Activated naive CD4-positive, alpha-beta T cell treated with anti-CD3 and anti-CD28 coated beads, Interleukin-2, amount 50 U/mL, for 72 hours (primary cell): ENCODE data around the gene KLF9. TPM values are rescaled to one million over a fixed set of nuclear protein-coding genes. Genes with fewer than 3 reads are reported as not detected.
A peak's percentile ranks its signal among the peaks of the same experiment; 100 is the strongest.

Source experiments
- ATAC-seq, 2 donors: fragments of 150-1000 bp; cut with Tn5 transposase; 2 replicates each; pipeline ENCODE4 v1.10.0; 2021; ENCODE audit warnings: mild to moderate bottlenecking in 2 of 2, moderate library complexity in 2 of 2
- DNase-seq, 2 donors: peaks; one replicate each; pipeline ENCODE4 v3.0.0; 2021 to 2022; ENCODE audit warnings: low spot score in 2 of 2
- H3K27ac Mint-ChIP-seq, 2 donors: one replicate each; pipeline ENCODE4 v1.8.0; 2022; ENCODE audit warnings: mild to moderate bottlenecking in 2 of 2, mixed read lengths in 2 of 2
- H3K36me3 Mint-ChIP-seq, 2 donors: one replicate each; pipeline ENCODE4 v1.8.0; 2022; ENCODE audit warnings: mixed read lengths in 2 of 2
- H3K9me3 Mint-ChIP-seq, 2 donors: one replicate each; pipeline ENCODE4 v1.8.0; 2022; ENCODE audit warnings: mixed read lengths in 2 of 2
- total RNA-seq, 2 donors: library from RNA; stranded (reverse); gene quantifications; one replicate each; pipeline ENCODE4 v1.2.3, GENCODE V29; 2022

Gene KLF9
- total RNA-seq, 2 donors from 2014 or later: 22.6 to 25.1 TPM

DNA sequence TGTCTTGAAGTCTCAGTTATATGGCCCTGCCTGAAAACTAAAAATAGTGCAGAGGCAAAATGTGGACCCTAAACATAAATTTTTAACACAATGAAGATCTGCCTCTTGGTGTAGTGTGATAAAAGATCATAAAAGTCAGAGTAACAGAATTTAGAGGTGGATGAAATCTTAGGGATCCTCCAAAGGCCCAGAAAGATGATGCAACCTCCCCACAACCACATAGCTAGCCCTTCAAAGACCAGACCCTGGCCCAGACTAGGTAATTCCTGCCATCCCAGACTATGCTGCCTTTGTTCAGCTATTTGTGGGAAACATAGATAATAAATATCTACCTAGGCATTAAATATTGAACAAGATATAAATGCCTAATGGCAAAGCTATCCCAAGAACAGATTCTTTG is 15.3 kb downstream of the KLF9 start:
- no peak for ATAC-seq
- Mint-ChIP-seq H3K36me3 (no peaks in the 10 kb centered on the region), H3K9me3 (no peaks in the 10 kb centered on the region), H3K27ac (peak overlapping the region; percentile 19 to 37)
- DNase-seq: no peak

- DNase-seq: no peak
- ATAC-seq: peak; percentile 45 to 83
- Mint-ChIP-seq H3K27ac (peak overlapping the region; percentile 19 to 70), H3K9me3 (no peaks in the 10 kb centered on the region), H3K36me3 (no peaks in the 10 kb centered on the region)
Measured at GRCh38 chr9:70398145-70398556, 16.3 kb downstream of the KLF9 start.

DNA sequence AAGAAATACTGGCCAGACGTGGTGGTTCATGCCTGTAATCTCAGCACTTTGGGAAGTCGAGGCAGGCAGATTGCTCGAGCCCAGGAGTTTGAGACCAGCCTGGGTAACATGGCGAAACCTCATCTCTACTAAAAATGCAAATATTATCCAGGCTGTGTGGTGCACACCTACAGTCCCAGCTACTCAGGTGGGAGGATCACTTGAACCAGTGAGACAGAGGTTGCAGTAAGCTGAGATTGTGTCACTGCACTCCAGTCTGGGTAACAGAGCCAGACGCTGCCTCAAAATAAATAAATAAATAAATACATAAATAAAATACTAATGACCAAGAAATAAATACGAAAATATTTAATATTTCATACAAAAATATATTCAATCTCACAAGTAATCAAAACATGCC is 18.8 kb downstream of the KLF9 start:
- H3K36me3 Mint-ChIP-seq: peaks cover 0 to 2% of the 10 kb centered on the region in 2 donors
- DNase-seq (no peak), ATAC-seq (no peak)
- no peak overlapping the region for H3K27ac Mint-ChIP-seq
- H3K9me3 Mint-ChIP-seq: no peaks in the 10 kb centered on the region

GRCh38 chr9:70392850-70393249 is 21.6 kb downstream of the KLF9 start:
- Mint-ChIP-seq H3K27ac (peak overlapping the region; percentile 50 to 52), H3K9me3 (no peaks in the 10 kb centered on the region), H3K36me3 (peaks cover 7 to 20% of the 10 kb centered on the region in 2 donors)
- DNase-seq: no peak
- ATAC-seq: peak in 1 of 2 donors; percentile 39

DNA sequence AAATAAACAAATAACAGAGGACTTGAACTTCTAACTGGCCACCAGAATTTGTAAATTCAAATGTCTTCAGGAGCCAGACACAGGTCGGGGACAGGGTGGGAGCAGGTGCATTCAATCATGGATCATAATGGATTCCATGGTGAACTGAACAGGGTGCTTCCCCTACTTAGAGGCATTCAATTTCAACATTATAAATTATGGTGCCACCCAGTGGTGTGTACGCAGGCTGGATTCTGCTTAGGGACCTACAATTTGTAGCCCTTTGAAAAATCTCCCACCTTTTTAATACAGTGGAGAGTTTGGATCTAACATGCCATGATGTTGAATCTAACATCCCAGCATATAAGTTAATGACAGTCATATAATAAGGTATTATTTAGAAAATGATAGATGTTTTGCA is 22.3 kb downstream of the KLF9 start:
- DNase-seq (no peak), ATAC-seq (peak in 1 of 2 donors; percentile 39)
- Mint-ChIP-seq H3K36me3 (peaks cover 7 to 27% of the 10 kb centered on the region in 2 donors), H3K27ac (peak overlapping the region in 1 of 2 donors; percentile 52), H3K9me3 (no peaks in the 10 kb centered on the region)

DNA sequence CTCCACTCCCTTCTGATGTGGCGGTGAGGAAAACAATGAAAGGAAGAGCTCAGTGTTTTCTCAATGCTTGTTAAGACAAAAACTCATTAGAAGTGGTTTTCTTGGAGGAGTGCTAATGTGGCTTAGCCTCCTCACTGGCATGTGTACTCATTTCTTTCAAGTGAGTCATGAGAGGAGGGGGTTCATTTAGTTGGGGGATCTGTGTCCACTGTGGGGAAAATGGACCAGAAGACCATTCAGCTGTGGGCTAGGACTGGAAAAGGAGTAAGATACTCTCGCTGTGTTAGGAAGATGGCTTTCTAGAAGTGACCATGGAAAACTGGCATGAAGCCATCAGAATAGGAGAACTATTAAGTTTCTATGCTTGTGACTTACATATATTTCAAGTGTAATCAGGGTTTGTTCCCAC is 23.5 kb downstream of the KLF9 start:
- peak overlapping the region; percentile 81 to 97 for H3K27ac Mint-ChIP-seq
- ATAC-seq: peak; percentile 82 to 85

DNA sequence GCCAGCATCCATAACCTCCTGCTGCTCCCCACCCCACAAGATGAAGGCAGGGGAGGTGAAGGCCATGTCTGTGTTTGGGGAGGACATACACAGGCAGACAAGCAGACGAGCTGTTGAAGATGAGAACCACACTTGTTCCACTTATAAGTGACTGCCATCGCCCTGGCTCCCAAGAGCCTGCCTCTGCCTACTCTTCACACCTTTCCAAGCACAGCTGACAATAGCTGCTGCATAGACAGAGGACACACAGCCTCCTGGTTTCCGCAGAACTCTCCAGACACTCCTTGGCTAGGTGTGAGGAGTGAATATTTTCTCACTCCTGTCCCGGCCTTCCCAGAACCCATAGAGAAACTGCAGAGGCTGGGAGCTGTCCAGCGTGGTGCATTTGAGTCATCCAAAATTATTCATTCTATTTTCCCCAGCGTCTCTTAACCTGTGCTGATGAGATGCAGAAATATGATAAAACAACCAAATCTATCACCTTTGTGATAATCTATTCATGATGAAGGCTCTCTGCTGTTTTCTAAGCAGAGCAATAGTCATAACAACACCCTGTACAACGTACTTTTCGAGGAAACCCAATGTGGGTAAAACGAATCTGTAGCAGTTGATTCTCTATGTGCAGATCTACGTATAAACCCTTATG is 24.7 kb downstream of the KLF9 start:
- Mint-ChIP-seq H3K27ac (peak overlapping the region; percentile 81 to 84), H3K36me3 (peaks cover 7 to 37% of the 10 kb centered on the region in 2 donors), H3K9me3 (no peaks in the 10 kb centered on the region)
- DNase-seq (no peak), ATAC-seq (peak in 1 of 2 donors; percentile 50)

More for the DNA sequence above, 23.5 kb downstream of the KLF9 start:
- Mint-ChIP-seq H3K36me3 (peaks cover 7 to 37% of the 10 kb centered on the region in 2 donors), H3K9me3 (no peaks in the 10 kb centered on the region)
- DNase-seq: no peak

- no peaks in the 10 kb centered on the region for H3K9me3 Mint-ChIP-seq
- no peak for ATAC-seq
Measured at GRCh38 chr9:70389188-70389587, 25.3 kb downstream of the KLF9 start.

DNA sequence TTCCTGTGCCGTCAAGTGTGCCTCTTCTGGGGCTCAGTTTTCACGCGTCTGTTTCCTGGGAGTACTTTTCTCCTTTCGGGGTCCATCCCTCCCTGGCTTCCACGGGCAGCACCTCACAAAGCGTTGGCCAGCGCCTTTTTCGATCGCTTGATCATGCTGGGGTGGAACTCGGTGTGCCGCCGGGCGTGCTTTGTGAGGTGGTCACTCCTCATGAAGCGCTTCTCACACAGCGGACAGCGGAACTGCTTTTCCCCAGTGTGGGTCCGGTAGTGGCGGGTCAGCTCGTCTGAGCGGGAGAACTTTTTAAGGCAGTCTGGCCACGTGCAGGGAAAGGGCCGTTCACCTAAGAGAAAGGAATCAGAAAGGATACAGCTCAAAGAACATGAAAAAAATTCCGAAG is 26.8 kb downstream of the KLF9 start:
- H3K9me3 Mint-ChIP-seq: no peaks in the 10 kb centered on the region
- H3K36me3 Mint-ChIP-seq: peaks cover 7 to 37% of the 10 kb centered on the region in 2 donors
- no peak for ATAC-seq
- DNase-seq: no peak
- no peak overlapping the region for H3K27ac Mint-ChIP-seq

More at GRCh38 chr9:70389188-70389587, 25.3 kb downstream of the KLF9 start:
- Mint-ChIP-seq H3K36me3 (peaks cover 7 to 37% of the 10 kb centered on the region in 2 donors), H3K27ac (peak overlapping the region; percentile 81 to 84)
- no peak for DNase-seq

DNA sequence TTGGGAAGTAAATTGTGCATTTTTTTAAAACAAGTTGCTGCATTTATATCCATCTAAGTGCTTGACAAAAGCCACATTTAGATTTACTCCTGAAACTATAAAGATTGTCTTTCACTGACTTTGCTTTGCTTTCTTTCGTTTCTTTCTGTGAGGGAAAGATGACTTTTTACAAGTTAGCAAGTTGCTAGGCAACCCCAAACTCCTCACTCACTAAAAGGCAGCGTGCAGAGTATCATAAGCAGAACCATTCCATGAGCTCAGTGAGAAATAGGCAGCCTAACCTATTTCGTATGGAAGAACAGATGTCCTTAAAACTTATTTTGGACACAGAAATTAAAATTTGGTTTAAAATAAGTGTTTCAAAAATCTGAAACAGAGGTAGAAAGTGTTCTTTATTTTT is 29.0 kb downstream of the KLF9 start:
- no peak for DNase-seq
- H3K36me3 Mint-ChIP-seq: peaks cover 7 to 33% of the 10 kb centered on the region in 2 donors
- H3K27ac Mint-ChIP-seq: no peak overlapping the region
- ATAC-seq: no peak
- no peaks in the 10 kb centered on the region for H3K9me3 Mint-ChIP-seq

DNA sequence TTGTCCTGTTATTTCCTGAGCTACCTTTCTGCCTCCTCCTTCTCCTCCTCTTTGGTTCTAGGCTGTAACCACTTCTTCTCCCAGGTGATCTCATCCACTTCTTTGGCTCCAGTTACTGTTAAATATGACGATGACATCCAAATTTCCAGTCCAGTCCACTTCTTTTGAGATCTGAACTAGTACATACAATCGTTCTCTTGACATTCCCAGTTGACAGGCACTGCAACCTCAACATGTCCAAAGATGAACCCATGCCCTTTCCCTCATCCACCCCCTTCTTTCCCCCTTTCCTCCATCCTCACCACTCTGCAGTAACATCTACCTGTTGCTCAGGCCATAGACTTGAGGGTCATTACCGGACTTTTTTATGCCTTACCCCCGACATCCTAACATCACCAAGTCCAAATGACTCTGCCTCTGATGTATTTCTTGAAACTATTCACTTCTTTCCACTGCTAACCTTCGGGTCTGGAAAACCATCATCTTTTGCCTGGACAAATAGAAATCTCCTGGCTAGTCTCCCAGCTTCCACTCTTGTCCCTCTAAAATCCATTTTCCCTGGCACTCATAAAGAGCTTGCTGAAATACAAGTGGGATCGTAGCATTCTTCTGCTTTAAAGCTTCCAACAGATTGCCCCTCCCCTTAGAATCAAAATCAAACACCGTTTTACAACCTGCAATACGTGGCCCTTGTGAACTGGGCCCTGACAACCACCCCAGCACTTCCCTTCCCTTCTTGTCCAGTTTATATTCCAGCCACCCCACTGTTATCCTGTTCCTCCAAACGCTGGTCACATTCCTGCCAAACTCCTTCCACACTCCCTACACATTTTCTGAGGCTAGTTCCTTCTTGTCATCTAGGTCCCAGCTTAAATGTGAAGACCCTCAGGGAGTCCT is 31.5 kb downstream of the KLF9 start:
- no peak for DNase-seq
- no peaks in the 10 kb centered on the region for H3K9me3 Mint-ChIP-seq
- peaks cover 0 to 18% of the 10 kb centered on the region in 2 donors for H3K36me3 Mint-ChIP-seq
- ATAC-seq: no peak
- peak overlapping the region; percentile 2 to 22 for H3K27ac Mint-ChIP-seq

- no peaks in the 10 kb centered on the region for H3K9me3 Mint-ChIP-seq
- ATAC-seq (no peak), DNase-seq (no peak)
- H3K27ac Mint-ChIP-seq: peak overlapping the region in 1 of 2 donors; percentile 2
- H3K36me3 Mint-ChIP-seq: peaks cover 0 to 10% of the 10 kb centered on the region in 2 donors
Measured at GRCh38 chr9:70382046-70382708, 32.3 kb downstream of the KLF9 start.

- no peak for ATAC-seq
- H3K27ac Mint-ChIP-seq: no peak overlapping the region
- no peaks in the 10 kb centered on the region for H3K9me3 Mint-ChIP-seq
- H3K36me3 Mint-ChIP-seq: no peaks in the 10 kb centered on the region
- DNase-seq: no peak
Measured at GRCh38 chr9:70374962-70375618, 39.4 kb downstream of the KLF9 start.

DNA sequence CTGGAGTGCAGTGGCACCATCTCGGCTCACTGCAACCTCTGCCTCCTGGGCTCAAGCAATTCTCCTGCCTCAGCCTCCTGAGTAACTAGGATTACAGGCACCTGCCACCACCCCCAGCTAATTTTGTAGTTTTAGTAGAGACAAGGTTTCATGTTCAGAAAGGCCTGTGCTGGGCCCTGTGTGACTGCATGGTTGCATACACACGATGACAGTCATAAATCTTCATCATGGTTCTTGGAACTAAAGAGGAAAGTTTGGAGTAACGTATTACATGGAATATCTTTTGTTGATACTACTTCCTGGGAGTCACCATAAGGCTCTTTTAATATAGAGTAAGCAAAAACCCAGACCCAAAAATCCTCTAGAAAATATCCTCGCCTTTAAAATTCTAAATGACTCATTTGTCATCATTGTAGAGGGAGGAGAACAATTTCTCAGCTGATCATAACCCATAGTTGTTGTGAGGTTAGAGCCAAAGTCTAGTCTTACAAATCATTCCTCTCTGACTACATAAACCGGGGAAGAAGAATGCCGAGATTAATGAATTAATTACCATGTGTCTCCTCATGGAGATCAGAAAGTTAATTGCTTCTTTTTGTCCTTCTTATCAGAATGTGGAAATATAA is 47.0 kb downstream of the KLF9 start:
- no peaks in the 10 kb centered on the region for H3K36me3 Mint-ChIP-seq
- ATAC-seq (no peak), DNase-seq (no peak)
- H3K27ac Mint-ChIP-seq: no peak overlapping the region
- peaks cover 0 to 4% of the 10 kb centered on the region in 2 donors for H3K9me3 Mint-ChIP-seq

GRCh38 chr9:70363760-70364159 is 50.7 kb downstream of the KLF9 start:
- no peak for ATAC-seq
- H3K36me3 Mint-ChIP-seq: no peaks in the 10 kb centered on the region

GRCh38 chr9:70362952-70363351 is 51.5 kb downstream of the KLF9 start:
- no peak overlapping the region for H3K27ac Mint-ChIP-seq
- H3K9me3 Mint-ChIP-seq: peaks cover 0 to 4% of the 10 kb centered on the region in 2 donors
- no peaks in the 10 kb centered on the region for H3K36me3 Mint-ChIP-seq
- no peak for DNase-seq
- ATAC-seq: peak in 1 of 2 donors; percentile 26

More at GRCh38 chr9:70363760-70364159, 50.7 kb downstream of the KLF9 start:
- H3K9me3 Mint-ChIP-seq: peaks cover 0 to 4% of the 10 kb centered on the region in 2 donors
- DNase-seq: no peak
- no peak overlapping the region for H3K27ac Mint-ChIP-seq
